Upper lobe of left lung (tissue), 6 donors: ENCODE results near the gene ANKDD1A. TPM values are rescaled to one million over a fixed set of nuclear protein-coding genes. Genes with fewer than 3 reads are reported as not detected.

ENCODE experiments used
- ATAC-seq, 2 donors: fragments of 200-7000 bp; cut with Tn5 transposase; one replicate each; pipeline ENCODE4 v1.9.1; 2022; ENCODE audit warnings: mild to moderate bottlenecking in 2 of 2, moderate library complexity in 2 of 2; ENCODE audit not compliant: low FRiP score in 2 of 2
- DNase-seq, 2 donors: peaks; one replicate each; pipeline ENCODE4 v3.0.0-alpha.2; 2019 to 2020
- H3K27ac ChIP-seq, 4 donors: fragments of 200-600 bp; sonication (generic); one replicate each; pipeline ENCODE4 v1.5.1; 2016 to 2019
- H3K27me3 ChIP-seq, 4 donors: fragments of 200-600 bp; sonication (generic); one replicate each; pipeline ENCODE4 v1.5.1; 2017 to 2019
- H3K36me3 ChIP-seq, 4 donors: fragments of 200-600 bp; sonication (generic); one replicate each; pipeline ENCODE4 v1.5.1; 2016 to 2019
- H3K4me1 ChIP-seq, 4 donors: fragments of 200-600 bp; sonication (generic); one replicate each; pipeline ENCODE4 v1.5.1; 2018 to 2019
- H3K4me3 ChIP-seq, 4 donors: fragments of 200-600 bp; sonication (generic); one replicate each; pipeline ENCODE4 v1.5.1; 2017 to 2019; ENCODE audit warnings: mild to moderate bottlenecking in 2 of 4, moderate library complexity in 1 of 4
- H3K9me3 ChIP-seq, 4 donors: fragments of 200-600 bp; sonication (generic); one replicate each; pipeline ENCODE4 v1.5.1; 2018 to 2019
- CTCF ChIP-seq, 6 experiments: fragments of 450-650 bp in 4 of 6; fragments of 200-600 bp in 2 of 6; sonication (generic) in 2 of 6; IDR thresholded peaks; one replicate each; pipeline ENCODE4 v1.5.1; 2016 to 2019; ENCODE audit warnings: antibody characterized with exemption in 6 of 6
- EP300 ChIP-seq, 4 donors: sonication (generic); formaldehyde crosslinking; IDR thresholded peaks; one replicate each; pipeline ENCODE4 v1.5.1; 2017; ENCODE audit warnings: antibody characterized with exemption in 4 of 4, control low read depth in 2 of 4
- POLR2A ChIP-seq, 4 donors: fragments of 450-650 bp; IDR thresholded peaks; one replicate each; pipeline ENCODE4 v1.5.1; 2016 to 2017; ENCODE audit warnings: antibody characterized with exemption in 4 of 4, mild to moderate bottlenecking in 2 of 4
- POLR2AphosphoS5 ChIP-seq, 2 donors: sonication (generic); formaldehyde crosslinking; IDR thresholded peaks; one replicate each; pipeline ENCODE4 v1.5.1; 2017; ENCODE audit warnings: antibody characterized with exemption in 2 of 2
- WGBS, 2 donors: methylation state at CpG; one replicate each; pipeline ENCODE4 v1.1.5; 2017 to 2018; 5-methylcytosine and 5-hydroxymethylcytosine counted together
- total RNA-seq, 6 donors: library from RNA; depleted of rRNA in 4 of 6; stranded (reverse); fragments of >200 nt in 4 of 6; gene quantifications; one replicate each; pipeline versions ENCODE4 v1.1.0 to v1.2.1, GENCODE V29; 2016 to 2021
- donor health status: DM: no; HTN: no; CAD: no; lungs with moderate emphysema.
- donor health status: DM: no; HTN: yes; CAD: no; lungs with severe emphysema.

Gene ANKDD1A
- total RNA-seq, 6 donors from 2014 or later, result 4.8 to 13.1 (median 6.2) TPM

DNA sequence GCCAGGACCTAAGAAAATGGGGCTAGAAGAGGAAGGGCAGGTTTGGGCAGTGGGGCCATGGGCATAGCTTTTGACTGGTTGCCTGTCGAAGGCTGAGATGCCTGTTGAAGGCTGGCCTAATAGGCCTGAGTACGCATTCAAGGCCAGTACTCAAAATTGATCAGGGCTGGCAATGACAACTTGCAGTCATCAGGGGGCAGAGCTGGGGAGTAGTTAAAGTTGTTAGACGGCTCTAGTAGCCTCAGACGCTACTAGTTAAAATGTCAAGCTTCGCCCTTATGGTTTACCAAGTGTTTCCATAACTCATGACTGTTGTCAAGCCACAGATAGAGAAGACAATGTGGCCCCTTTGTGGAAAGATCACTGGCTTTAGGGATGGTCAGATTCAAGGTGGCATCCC lies 49.3 kb downstream of the ANKDD1A start:
- no peak overlapping the region for H3K27ac ChIP-seq
- H3K27me3 ChIP-seq, result no peaks in the 10 kb centered on the region
- TF ChIP-seq POLR2A (IDR thresholded peaks at IDR 0.05) (no peak), EP300 (IDR thresholded peaks at IDR 0.05) (no peak), POLR2AphosphoS5 (IDR thresholded peaks at IDR 0.05) (no peak), CTCF (IDR thresholded peaks at IDR 0.05) (no peak)
- no peaks in the 10 kb centered on the region for H3K4me1 ChIP-seq
- no peak for DNase-seq
- no peaks in the 10 kb centered on the region for H3K9me3 ChIP-seq
- H3K36me3 ChIP-seq, result peaks cover 37 to 100% (median 76%) of the 10 kb centered on the region in 4 donors
- ATAC-seq, result no peak
- no peak overlapping the region for H3K4me3 ChIP-seq
- WGBS, 2 donors, result 88 to 97% methylated on average over 5 of the region's 5 CpGs

DNA sequence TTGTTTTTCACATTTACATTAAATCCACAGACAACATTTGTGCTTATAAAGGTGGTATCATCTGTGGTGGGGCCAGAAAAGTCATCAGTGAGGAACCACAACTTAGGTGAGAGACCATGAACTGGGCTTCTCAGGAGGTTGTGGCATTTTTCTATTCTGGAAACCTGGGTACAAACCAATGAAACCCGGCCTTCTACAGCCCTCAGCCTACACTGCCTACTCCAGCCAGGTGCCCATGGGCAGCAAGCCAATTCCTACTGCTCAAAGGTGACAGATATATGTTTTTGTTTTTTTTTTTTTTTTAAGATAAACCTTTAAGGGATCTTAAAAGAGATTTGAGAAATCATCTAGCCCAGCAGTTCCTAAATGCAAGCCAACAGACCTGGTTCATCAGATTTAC lies 57.7 kb downstream of the ANKDD1A start:
- no peak for DNase-seq
- 89 to 100% methylated on average over 1 of the region's 1 CpG for WGBS, 2 donors

GRCh38 chr15:64970698-64971097 lies 59.0 kb downstream of the ANKDD1A start:
- Histone ChIP-seq H3K4me3 (no peak overlapping the region), H3K36me3 (peaks cover 40 to 97% (median 68%) of the 10 kb centered on the region in 4 donors), H3K4me1 (no peaks in the 10 kb centered on the region), H3K27ac (no peak overlapping the region), H3K9me3 (no peaks in the 10 kb centered on the region), H3K27me3 (no peaks in the 10 kb centered on the region)
- ATAC-seq, result peak in 1 of 2 donors; percentile 53
- TF ChIP-seq POLR2A (IDR thresholded peaks at IDR 0.05) (no peak), POLR2AphosphoS5 (IDR thresholded peaks at IDR 0.05) (no peak), CTCF (IDR thresholded peaks at IDR 0.05) (no peak), EP300 (IDR thresholded peaks at IDR 0.05) (no peak)
- 73 to 93% methylated on average over 6 to 7 of the region's 7 CpGs for WGBS, 2 donors
- DNase-seq, result peak in 1 of 2 donors; percentile 46

More for the DNA sequence above, 57.7 kb downstream of the ANKDD1A start:
- TF ChIP-seq POLR2AphosphoS5 (IDR thresholded peaks at IDR 0.05) (no peak), EP300 (IDR thresholded peaks at IDR 0.05) (no peak), CTCF (IDR thresholded peaks at IDR 0.05) (no peak), POLR2A (IDR thresholded peaks at IDR 0.05) (no peak)
- Histone ChIP-seq H3K4me3 (no peak overlapping the region), H3K27ac (no peak overlapping the region), H3K9me3 (no peaks in the 10 kb centered on the region), H3K4me1 (no peaks in the 10 kb centered on the region), H3K36me3 (peaks cover 38 to 97% (median 70%) of the 10 kb centered on the region in 4 donors), H3K27me3 (no peaks in the 10 kb centered on the region)
- no peak for ATAC-seq

DNA sequence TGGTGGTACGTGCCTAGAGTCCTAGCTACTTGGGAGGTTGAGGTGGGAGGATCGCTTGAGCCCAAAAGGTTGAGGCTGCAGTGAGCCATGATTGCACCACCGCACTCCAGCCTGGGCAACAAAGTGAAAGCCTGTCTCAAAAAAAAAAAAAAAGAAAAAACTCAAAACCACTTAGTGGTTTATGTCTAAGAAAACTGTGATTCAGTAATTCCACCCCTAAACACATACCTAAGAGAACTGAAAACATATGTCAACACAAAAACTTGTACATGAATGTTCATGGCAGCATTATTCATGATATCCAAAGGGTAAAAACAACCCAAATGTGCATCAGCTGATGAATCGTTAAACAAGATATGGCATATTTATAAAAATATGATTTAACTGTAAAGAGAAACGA lies 63.7 kb downstream of the ANKDD1A start:
- Histone ChIP-seq H3K27ac (no peak overlapping the region), H3K4me3 (no peak overlapping the region), H3K27me3 (no peaks in the 10 kb centered on the region), H3K36me3 (peaks cover 44 to 98% (median 69%) of the 10 kb centered on the region in 4 donors), H3K4me1 (no peaks in the 10 kb centered on the region), H3K9me3 (no peaks in the 10 kb centered on the region)
- no peak for DNase-seq
- TF ChIP-seq EP300 (IDR thresholded peaks at IDR 0.05), result no peak
- TF ChIP-seq CTCF (IDR thresholded peaks at IDR 0.05), result no peak
- TF ChIP-seq POLR2A (IDR thresholded peaks at IDR 0.05), result no peak
- TF ChIP-seq POLR2AphosphoS5 (IDR thresholded peaks at IDR 0.05), result no peak
- 85 to 88% methylated on average over 5 of the region's 5 CpGs for WGBS, 2 donors
- ATAC-seq, result no peak

- TF ChIP-seq POLR2A (IDR thresholded peaks at IDR 0.05), result no peak
- 85 to 86% methylated on average over 7 of the region's 7 CpGs for WGBS, 2 donors
- no peak overlapping the region for H3K27ac ChIP-seq
- ATAC-seq (no peak), DNase-seq (no peak)
- no peak overlapping the region for H3K4me3 ChIP-seq
- no peaks in the 10 kb centered on the region for H3K27me3 ChIP-seq
- peaks cover 5 to 14% (median 6%) of the 10 kb centered on the region in 4 donors for H3K4me1 ChIP-seq
- H3K36me3 ChIP-seq, result peaks cover 24 to 71% (median 42%) of the 10 kb centered on the region in 4 donors
- H3K9me3 ChIP-seq, result no peaks in the 10 kb centered on the region
Observed at GRCh38 chr15:64979252-64979710, 67.6 kb downstream of the ANKDD1A start.
